ENCODE results near the gene SDHAF1. TPM values are rescaled to one million over a fixed set of nuclear protein-coding genes. Genes with fewer than 3 reads are reported as not detected.

SDHAF1 gene
- total and polyA plus RNA-seq, 2 experiments from 2014 or later: 28.6 to 36.5 TPM

DNA sequence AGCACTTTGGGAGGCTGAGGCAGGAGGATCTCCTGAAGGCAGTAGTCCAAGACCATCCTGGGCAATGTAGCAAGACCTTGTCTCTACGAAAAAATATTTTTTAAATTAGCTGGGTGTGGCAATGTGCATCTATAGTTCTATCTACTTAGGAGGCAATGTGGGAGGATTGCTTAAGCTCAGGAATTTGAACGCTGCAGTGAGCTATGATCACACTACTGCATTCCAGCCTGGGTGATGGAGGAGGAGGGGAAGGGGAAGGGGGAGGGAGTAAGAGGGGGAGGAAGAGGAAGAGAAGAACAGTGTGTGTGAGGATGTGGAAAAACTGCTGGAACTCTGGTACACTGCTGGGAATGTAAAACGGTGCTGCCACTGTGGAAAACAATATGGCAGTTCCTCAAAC lies 46.8 kb downstream of the SDHAF1 start:
- Histone ChIP-seq H3K9me3 (ENCODE audit: low read depth) (no peaks in the 10 kb centered on the region), H2AFZ (no peak overlapping the region), H3K27ac (peak overlapping the region; percentile 74), H3K9me2 (replicated peaks; ENCODE audit: insufficient read depth) (no peaks in the 10 kb centered on the region), H4K20me1 (ENCODE audit: insufficient read depth, poor library complexity, severe bottlenecking) (no peaks in the 10 kb centered on the region), H3K4me1 (ENCODE audit: insufficient read depth) (peaks cover 14% of the 10 kb centered on the region), H3K36me3 (replicated peaks; ENCODE audit: insufficient read depth, low read depth) (no peaks in the 10 kb centered on the region), H3K27me3 (no peaks in the 10 kb centered on the region), H3K4me3 (no peak overlapping the region), H3K4me2 (peak overlapping the region; percentile 5), H3K79me2 (no peaks in the 10 kb centered on the region)
- WGBS (ENCODE audit: low lambda C conversion rate, missing lambda C conversion rate): 12% methylated on average over 3 of the region's 3 CpGs
- peak; percentile 66 for DNase-seq (ENCODE audit: low spot score)
- TF ChIP-seq EZH2phosphoT487 (IDR thresholded peaks at IDR 0.05; ENCODE audit: low read depth, severe bottlenecking, unreplicated experiment): no peak
- no peak for TF ChIP-seq EZH2 (IDR thresholded peaks at IDR 0.05; ENCODE audit: borderline replicate concordance)
- no peak for TF ChIP-seq CTCF (IDR thresholded peaks at IDR 0.05; ENCODE audit: poor library complexity)

GRCh38 chr19:36043952-36044351 lies 49.0 kb downstream of the SDHAF1 start:
- no peak for DNase-seq (ENCODE audit: low spot score)
- no peak for TF ChIP-seq EZH2phosphoT487 (IDR thresholded peaks at IDR 0.05; ENCODE audit: low read depth, severe bottlenecking, unreplicated experiment)
- TF ChIP-seq CTCF (IDR thresholded peaks at IDR 0.05; ENCODE audit: poor library complexity): no peak
- TF ChIP-seq EZH2 (IDR thresholded peaks at IDR 0.05; ENCODE audit: borderline replicate concordance): no peak
- Histone ChIP-seq H3K79me2 (no peaks in the 10 kb centered on the region), H3K9me3 (ENCODE audit: low read depth) (no peaks in the 10 kb centered on the region), H3K4me1 (ENCODE audit: insufficient read depth) (peaks cover 14% of the 10 kb centered on the region), H3K9me2 (replicated peaks; ENCODE audit: insufficient read depth) (no peaks in the 10 kb centered on the region), H2AFZ (no peak overlapping the region), H3K27ac (peak overlapping the region; percentile 73), H3K27me3 (no peaks in the 10 kb centered on the region), H3K4me3 (no peak overlapping the region), H3K4me2 (no peak overlapping the region), H4K20me1 (ENCODE audit: insufficient read depth, poor library complexity, severe bottlenecking) (no peaks in the 10 kb centered on the region), H3K36me3 (replicated peaks; ENCODE audit: insufficient read depth, low read depth) (no peaks in the 10 kb centered on the region)
- WGBS (ENCODE audit: low lambda C conversion rate, missing lambda C conversion rate): 91% methylated on average over 2 of the region's 2 CpGs

Small RNA genes lying within 50 kb of the gene (small RNA-seq; reads per million reads assigned to genes)
- gene AF038458.1: not detected

Other genes starting within 250 kb of the SDHAF1 start
- 11.4 and 27.4 TPM in 2 replicates for gene U2AF1L4, start 249.8 kb upstream of the SDHAF1 start, total RNA-seq
- gene U2AF1L4, start 249.8 kb upstream of the SDHAF1 start, polyA plus RNA-seq: 60.7 and 76.0 TPM in 2 replicates
- 24.8 and 39.1 TPM in 2 replicates for gene PSENEN, start 249.5 kb upstream of the SDHAF1 start, total RNA-seq
- gene PSENEN, start 249.5 kb upstream of the SDHAF1 start, polyA plus RNA-seq: 106 and 127 TPM in 2 replicates
- gene LIN37, start 246.6 kb upstream of the SDHAF1 start, total RNA-seq: 7.9 and 12.0 TPM in 2 replicates
- 13.6 and 17.6 TPM in 2 replicates for gene LIN37, start 246.6 kb upstream of the SDHAF1 start, polyA plus RNA-seq
- gene HSPB6, start 238.2 kb upstream of the SDHAF1 start, total RNA-seq: 7.1 and 14.2 TPM in 2 replicates
- gene HSPB6, start 238.2 kb upstream of the SDHAF1 start, polyA plus RNA-seq: 235 and 240 TPM in 2 replicates
- 3.7 and 12.2 TPM in 2 replicates for gene PROSER3, start 237.0 kb upstream of the SDHAF1 start, total RNA-seq
- gene PROSER3, start 237.0 kb upstream of the SDHAF1 start, polyA plus RNA-seq: 26.5 and 30.7 TPM in 2 replicates
- gene ARHGAP33, start 219.6 kb upstream of the SDHAF1 start, total RNA-seq: 0.84 and 6.7 TPM in 2 replicates
- gene ARHGAP33, start 219.6 kb upstream of the SDHAF1 start, polyA plus RNA-seq: 7.9 and 11.4 TPM in 2 replicates
- 5.1 and 6.8 TPM in 2 replicates for gene PRODH2, start 182.3 kb upstream of the SDHAF1 start, total RNA-seq
- gene PRODH2, start 182.3 kb upstream of the SDHAF1 start, polyA plus RNA-seq: 7.1 and 13.9 TPM in 2 replicates
- 0.30 and 0.36 TPM in 2 replicates for gene NPHS1, start 142.7 kb upstream of the SDHAF1 start, total RNA-seq
- gene NPHS1, start 142.7 kb upstream of the SDHAF1 start, polyA plus RNA-seq: 0.15 and 0.76 TPM in 2 replicates
- 0.12 and 1.4 TPM in 2 replicates for gene KIRREL2, start 138.3 kb upstream of the SDHAF1 start, total RNA-seq
- 0.64 and 2.3 TPM in 2 replicates for gene KIRREL2, start 138.3 kb upstream of the SDHAF1 start, polyA plus RNA-seq
- 19.8 and 29.0 TPM in 2 replicates for gene APLP1, start 126.6 kb upstream of the SDHAF1 start, total RNA-seq
- gene APLP1, start 126.6 kb upstream of the SDHAF1 start, polyA plus RNA-seq: 115 and 147 TPM in 2 replicates
- 2.7 and 3.9 TPM in 2 replicates for gene NFKBID, start 94.6 kb upstream of the SDHAF1 start, total RNA-seq
- gene NFKBID, start 94.6 kb upstream of the SDHAF1 start, polyA plus RNA-seq: 7.3 and 10.8 TPM in 2 replicates
- 0.97 and 1.4 TPM in 2 replicates for gene HCST, start 92.7 kb upstream of the SDHAF1 start, total RNA-seq
- 3.9 and 4.8 TPM in 2 replicates for gene HCST, start 92.7 kb upstream of the SDHAF1 start, polyA plus RNA-seq
- 2.8 and 5.9 TPM in 2 replicates for gene TYROBP, start 86.9 kb upstream of the SDHAF1 start, total RNA-seq
- 2.9 and 4.9 TPM in 2 replicates for gene TYROBP, start 86.9 kb upstream of the SDHAF1 start, polyA plus RNA-seq
- gene LRFN3, start 58.8 kb upstream of the SDHAF1 start, total RNA-seq: 4.7 and 5.3 TPM in 2 replicates
- gene LRFN3, start 58.8 kb upstream of the SDHAF1 start, polyA plus RNA-seq: 15.6 and 19.2 TPM in 2 replicates
- 6.5 and 8.9 TPM in 2 replicates for gene SYNE4, start 13.6 kb downstream of the SDHAF1 start, total RNA-seq
- 19.8 and 21.1 TPM in 2 replicates for gene SYNE4, start 13.6 kb downstream of the SDHAF1 start, polyA plus RNA-seq
- 14.2 and 24.1 TPM in 2 replicates for gene ALKBH6, start 19.0 kb downstream of the SDHAF1 start, total RNA-seq
- 31.1 and 33.7 TPM in 2 replicates for gene ALKBH6, start 19.0 kb downstream of the SDHAF1 start, polyA plus RNA-seq
- 5.1 and 12.8 TPM in 2 replicates for gene CLIP3, start 37.7 kb downstream of the SDHAF1 start, total RNA-seq
- 19.5 and 21.8 TPM in 2 replicates for gene CLIP3, start 37.7 kb downstream of the SDHAF1 start, polyA plus RNA-seq
- gene THAP8, start 59.1 kb downstream of the SDHAF1 start, total RNA-seq: 4.5 and 6.8 TPM in 2 replicates
- gene THAP8, start 59.1 kb downstream of the SDHAF1 start, polyA plus RNA-seq: 23.1 and 24.1 TPM in 2 replicates
- gene WDR62, start 59.7 kb downstream of the SDHAF1 start, total RNA-seq: 1.8 and 2.1 TPM in 2 replicates
- 1.2 and 4.6 TPM in 2 replicates for gene WDR62, start 59.7 kb downstream of the SDHAF1 start, polyA plus RNA-seq
- gene OVOL3, start 116.0 kb downstream of the SDHAF1 start, total RNA-seq: not detected in 2 replicates
- gene OVOL3, start 116.0 kb downstream of the SDHAF1 start, polyA plus RNA-seq: not detected in 2 replicates
- gene POLR2I, start 119.7 kb downstream of the SDHAF1 start, total RNA-seq: 19.3 and 21.7 TPM in 2 replicates
- 104 and 115 TPM in 2 replicates for gene POLR2I, start 119.7 kb downstream of the SDHAF1 start, polyA plus RNA-seq
- gene TBCB, start 120.3 kb downstream of the SDHAF1 start, total RNA-seq: 108 and 123 TPM in 2 replicates
- 149 and 179 TPM in 2 replicates for gene TBCB, start 120.3 kb downstream of the SDHAF1 start, polyA plus RNA-seq
- 199 and 268 TPM in 2 replicates for gene CAPNS1, start 144.9 kb downstream of the SDHAF1 start, total RNA-seq
- 320 and 346 TPM in 2 replicates for gene CAPNS1, start 144.9 kb downstream of the SDHAF1 start, polyA plus RNA-seq
- not detected in 2 replicates for gene COX7A1, start 157.3 kb downstream of the SDHAF1 start, total RNA-seq
- not detected in 2 replicates for gene COX7A1, start 157.3 kb downstream of the SDHAF1 start, polyA plus RNA-seq
- 3.5 and 8.1 TPM in 2 replicates for gene ZNF565, start 219.5 kb downstream of the SDHAF1 start, total RNA-seq
- 3.0 and 7.9 TPM in 2 replicates for gene ZNF565, start 219.5 kb downstream of the SDHAF1 start, polyA plus RNA-seq
- gene ZNF146, start 219.9 kb downstream of the SDHAF1 start, total RNA-seq: 80.5 and 106 TPM in 2 replicates
- gene ZNF146, start 219.9 kb downstream of the SDHAF1 start, polyA plus RNA-seq: 39.7 and 46.4 TPM in 2 replicates